HepG2 (cell line): ENCODE data around the gene TMEM219. TPM values are rescaled to one million over a fixed set of nuclear protein-coding genes. Genes with fewer than 3 reads are reported as not detected.
A peak's percentile ranks its signal among the peaks of the same experiment; 100 is the strongest.

Experiments
- ATF1 ChIP-seq: IDR thresholded peaks from 2 replicates; pipeline ENCODE4 v1.6.1; 2016; ENCODE audit warnings: mild to moderate bottlenecking, control low read depth
- CBX2 ChIP-seq, 2 experiments: fragments of 200-600 bp in 1 of 2; sonication (generic); formaldehyde crosslinking in 1 of 2; IDR thresholded peaks; 2 replicates each; pipeline versions ENCODE4 v1.7.0 to v1.8.1; 2018 to 2022; ENCODE audit warnings: low read depth in 2 of 2, low read length in 1 of 2, mild to moderate bottlenecking in 1 of 2, missing genetic modification reagents in 1 of 2
- CTCF ChIP-seq: sonication (generic); formaldehyde crosslinking; IDR thresholded peaks from 2 replicates; pipeline ENCODE4 v1.5.0; 2020; ENCODE audit warnings: mild to moderate bottlenecking, missing genetic modification reagents, moderate library complexity
- EEA1 ChIP-seq: sonication (generic); formaldehyde crosslinking; IDR thresholded peaks from 2 replicates; pipeline ENCODE4 v1.5.1; 2020; ENCODE audit warnings: mild to moderate bottlenecking, missing genetic modification reagents, borderline replicate concordance
- ELF4 ChIP-seq: sonication (generic); formaldehyde crosslinking; IDR thresholded peaks from 2 replicates; pipeline ENCODE4 v1.5.0; 2020; ENCODE audit warnings: missing genetic modification reagents, mild to moderate bottlenecking, moderate library complexity, borderline replicate concordance
- IKZF1 ChIP-seq: fragments of 450-650 bp; IDR thresholded peaks from 2 replicates; pipeline ENCODE4 v1.7.1; 2016
- KLF15 ChIP-seq: sonication (generic); formaldehyde crosslinking; IDR thresholded peaks from 2 replicates; pipeline ENCODE4 v1.8.1; 2023; ENCODE audit warnings: borderline replicate concordance, mild to moderate bottlenecking, inconsistent platforms, missing genetic modification reagents, mixed read lengths
- LRRFIP1 ChIP-seq: sonication (generic); formaldehyde crosslinking; conservative IDR thresholded peaks from 2 replicates; pipeline ENCODE4 v1.4.0; 2020; ENCODE audit warnings: missing genetic modification reagents
- MYNN ChIP-seq: sonication (generic); formaldehyde crosslinking; IDR thresholded peaks from 2 replicates; pipeline ENCODE4 v1.4.0; 2020; ENCODE audit warnings: mild to moderate bottlenecking, low read depth, missing genetic modification reagents
- NFE2L1 ChIP-seq: sonication (generic); formaldehyde crosslinking; IDR thresholded peaks from 2 replicates; pipeline ENCODE4 v1.4.0; 2020; ENCODE audit warnings: missing genetic modification reagents, mild to moderate bottlenecking, borderline replicate concordance
- NFE2L2 ChIP-seq: fragments of 150-350 bp; IDR thresholded peaks from 2 replicates; pipeline ENCODE4 v1.6.1; 2014; ENCODE audit warnings: low read length
- SP5 ChIP-seq: IDR thresholded peaks from 2 replicates; pipeline ENCODE4 v1.6.1; 2016; ENCODE audit warnings: low read depth, borderline replicate concordance
- SRSF9 ChIP-seq: fragments of 200-400 bp; formaldehyde crosslinking; IDR thresholded peaks from 2 replicates; pipeline ENCODE4 v1.6.1; 2018; ENCODE audit warnings: borderline replicate concordance, mild to moderate bottlenecking, low read depth, low read length; ENCODE audit not compliant: insufficient read depth, poor library complexity, severe bottlenecking
- TAF15 ChIP-seq: fragments of 200-400 bp; formaldehyde crosslinking; IDR thresholded peaks from one replicate; pipeline ENCODE4 v1.6.1; 2018; ENCODE audit warnings: mild to moderate bottlenecking, low read depth, low read length; ENCODE audit not compliant: poor library complexity, severe bottlenecking
- TSC22D2 ChIP-seq: sonication (generic); formaldehyde crosslinking; IDR thresholded peaks from 2 replicates; pipeline ENCODE4 v1.5.1; 2020; ENCODE audit warnings: missing genetic modification reagents, mild to moderate bottlenecking, borderline replicate concordance
- U2AF1 ChIP-seq: fragments of 200-400 bp; formaldehyde crosslinking; optimal IDR thresholded peaks from 2 replicates; pipeline ENCODE3; 2017; ENCODE audit warnings: mild to moderate bottlenecking, low read depth, low read length
- ZNF101 ChIP-seq: sonication (generic); formaldehyde crosslinking; IDR thresholded peaks from 2 replicates; pipeline ENCODE4 v1.4.0; 2020; ENCODE audit warnings: mild to moderate bottlenecking, low read depth, missing genetic modification reagents, borderline replicate concordance
- ZNF235 ChIP-seq: sonication (generic); formaldehyde crosslinking; IDR thresholded peaks from 2 replicates; pipeline ENCODE4 v1.8.1; 2023; ENCODE audit warnings: mild to moderate bottlenecking, missing genetic modification reagents, borderline replicate concordance
- ZNF549 ChIP-seq: sonication (generic); formaldehyde crosslinking; IDR thresholded peaks from 2 replicates; pipeline ENCODE4 v1.5.0; 2020; ENCODE audit warnings: missing genetic modification reagents
- ZNF572 ChIP-seq: sonication (generic); formaldehyde crosslinking; IDR thresholded peaks from 2 replicates; pipeline ENCODE4 v1.5.1; 2020; ENCODE audit warnings: mild to moderate bottlenecking, missing genetic modification reagents
- ZNF652 ChIP-seq: IDR thresholded peaks from 2 replicates; pipeline ENCODE4 v1.6.1; 2016; ENCODE audit warnings: low read depth, borderline replicate concordance
- polyA plus RNA-seq, 8 experiments: library from polyadenylated mRNA; depleted of rRNA in 3 of 8; stranded (reverse) in 7 of 8; unstranded in 1 of 8; fragments of >200 nt; fragmentation: Illumina TruSeq in 4 of 8; extraction: Trizol in 4 of 8; gene quantifications; 2 replicates each; pipeline versions ENCODE4 v1.2.1 to v1.2.3, GENCODE V29; 2011 to 2016; ENCODE audit warnings: low read depth in 4 of 8, missing spikeins in 1 of 8, mixed read lengths in 1 of 8; ENCODE audit not compliant: insufficient read depth in 1 of 8
- total RNA-seq, 5 experiments: library from RNA; depleted of rRNA; stranded (reverse); fragments of >200 nt; fragmentation: Illumina TruSeq; extraction: Trizol; gene quantifications; 2 replicates each; pipeline ENCODE4 v1.2.3, GENCODE V29; 2016; ENCODE audit warnings: low read depth in 1 of 5
- TF ChIP-seq, protein P1 (sequence below): IDR thresholded peaks from 2 replicates; pipeline ENCODE4 v1.6.1; 2016; ENCODE audit warnings: low read depth
- TF ChIP-seq, protein P2 (sequence below): sonication (generic); formaldehyde crosslinking; IDR thresholded peaks from 2 replicates; pipeline ENCODE4 v1.4.0; 2020; ENCODE audit warnings: missing genetic modification reagents, borderline replicate concordance

Gene TMEM219
- total and polyA plus RNA-seq, 2 of the 13 experiments (the other 11 are each of a cell fraction or from before 2014, with no cell fraction given) = 105 to 115 TPM

- TF ChIP-seq, protein P1, sequence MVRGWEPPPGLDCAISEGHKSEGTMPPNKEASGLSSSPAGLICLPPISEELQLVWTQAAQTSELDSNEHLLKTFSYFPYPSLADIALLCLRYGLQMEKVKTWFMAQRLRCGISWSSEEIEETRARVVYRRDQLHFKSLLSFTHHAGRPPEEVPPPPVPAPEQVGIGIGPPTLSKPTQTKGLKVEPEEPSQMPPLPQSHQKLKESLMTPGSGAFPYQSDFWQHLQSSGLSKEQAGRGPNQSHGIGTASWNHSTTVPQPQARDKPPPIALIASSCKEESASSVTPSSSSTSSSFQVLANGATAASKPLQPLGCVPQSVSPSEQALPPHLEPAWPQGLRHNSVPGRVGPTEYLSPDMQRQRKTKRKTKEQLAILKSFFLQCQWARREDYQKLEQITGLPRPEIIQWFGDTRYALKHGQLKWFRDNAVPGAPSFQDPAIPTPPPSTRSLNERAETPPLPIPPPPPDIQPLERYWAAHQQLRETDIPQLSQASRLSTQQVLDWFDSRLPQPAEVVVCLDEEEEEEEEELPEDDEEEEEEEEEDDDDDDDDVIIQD = no peak; the same call in 1 of the 2 replicates
- TF ChIP-seq IKZF1 (no peak), EEA1 (CRISPR knock-in tag) (no peak; the same call in 1 of the 2 replicates), ZNF572 (CRISPR knock-in tag) (no peak; the same call in 1 of the 2 replicates), CBX2 (IDR thresholded peaks at IDR 0.05; ENCODE audit: low read depth, low read length) (no peak), CBX2 (CRISPR knock-in tag; IDR thresholded peaks at IDR 0.05; ENCODE audit: low read depth) (no peak), ATF1 (CRISPR knock-in tag) (no peak), ZNF652 (CRISPR knock-in tag) (no peak), LRRFIP1 (CRISPR knock-in tag) (no peak), NFE2L2 (no peak), SRSF9 (no peak), ZNF549 (CRISPR knock-in tag) (no peak), ZNF235 (CRISPR knock-in tag) (no peak), TAF15 (peak; percentile 80), CTCF (no peak), KLF15 (CRISPR knock-in tag) (no peak), ELF4 (no peak), NFE2L1 (CRISPR knock-in tag) (peak; percentile 78; the same call in 1 of the 2 replicates), U2AF1 (peak; percentile 95), MYNN (CRISPR knock-in tag) (no peak), SP5 (no peak), TSC22D2 (CRISPR knock-in tag) (peak; percentile 26; the same call in 1 of the 2 replicates), ZNF101 (CRISPR knock-in tag) (peak; percentile 69; the same call in 1 of the 2 replicates)
- TF ChIP-seq, protein P2, sequence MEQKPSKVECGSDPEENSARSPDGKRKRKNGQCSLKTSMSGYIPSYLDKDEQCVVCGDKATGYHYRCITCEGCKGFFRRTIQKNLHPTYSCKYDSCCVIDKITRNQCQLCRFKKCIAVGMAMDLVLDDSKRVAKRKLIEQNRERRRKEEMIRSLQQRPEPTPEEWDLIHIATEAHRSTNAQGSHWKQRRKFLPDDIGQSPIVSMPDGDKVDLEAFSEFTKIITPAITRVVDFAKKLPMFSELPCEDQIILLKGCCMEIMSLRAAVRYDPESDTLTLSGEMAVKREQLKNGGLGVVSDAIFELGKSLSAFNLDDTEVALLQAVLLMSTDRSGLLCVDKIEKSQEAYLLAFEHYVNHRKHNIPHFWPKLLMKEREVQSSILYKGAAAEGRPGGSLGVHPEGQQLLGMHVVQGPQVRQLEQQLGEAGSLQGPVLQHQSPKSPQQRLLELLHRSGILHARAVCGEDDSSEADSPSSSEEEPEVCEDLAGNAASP = no peak
Measured at GRCh38 chr16:29995324-29995910, 33.5 kb downstream of the TMEM219 start, which contains the start of gene HIRIP3 (continued).
